ENCODE data around the gene KLHL25.
"Not testable (repeated sequence)": the region's sequence is repeated elsewhere in the genome, so short reads cannot be mapped to it uniquely, and the experiment has no call there.

Gene KLHL25

GRCh38 chr15:85794598-85795336, at the start of gene KLHL25:
Gene KLHL25 (minus strand): TSS chr15:85794925. CDS start chr15:85769810, 25,115 bp downstream.
- peak; percentile 92 for DNase-seq

GRCh38 chr15:85840802-85841152, 46.1 kb upstream of the KLHL25 start:
- no peak for DNase-seq

- DNase-seq = peak; percentile 78
Measured at GRCh38 chr15:85840079-85840801, 45.5 kb upstream of the KLHL25 start.

- DNase-seq = no peak
Measured at GRCh38 chr15:85839643-85840042, 44.9 kb upstream of the KLHL25 start.

- DNase-seq = no peak
Measured at GRCh38 chr15:85838655-85839054, 43.9 kb upstream of the KLHL25 start.

- DNase-seq = no peak
Measured at GRCh38 chr15:85837881-85838280, 43.2 kb upstream of the KLHL25 start.

GRCh38 chr15:85837011-85837433, 42.3 kb upstream of the KLHL25 start:
- peak; percentile 20 for DNase-seq

- no peak for DNase-seq
Measured at GRCh38 chr15:85834651-85835050, 39.9 kb upstream of the KLHL25 start.

GRCh38 chr15:85832394-85832793, 37.7 kb upstream of the KLHL25 start:
- no peak for DNase-seq

- peak; percentile 37 for DNase-seq
Measured at GRCh38 chr15:85831415-85832113, 36.8 kb upstream of the KLHL25 start.

- not testable (repeated sequence) for DNase-seq
Measured at GRCh38 chr15:85829754-85830153, 35.0 kb upstream of the KLHL25 start.

GRCh38 chr15:85828874-85829273, 34.1 kb upstream of the KLHL25 start:
- no peak for DNase-seq

- no peak for DNase-seq
Measured at GRCh38 chr15:85828126-85828525, 33.4 kb upstream of the KLHL25 start.

- DNase-seq = peak; percentile 12
Measured at GRCh38 chr15:85826756-85827515, 32.2 kb upstream of the KLHL25 start.

GRCh38 chr15:85825719-85826118, 31.0 kb upstream of the KLHL25 start:
- DNase-seq = peak; percentile 17

- no peak for DNase-seq
Measured at GRCh38 chr15:85825118-85825517, 30.4 kb upstream of the KLHL25 start.

- no peak for DNase-seq
Measured at GRCh38 chr15:85821545-85821944, 26.8 kb upstream of the KLHL25 start.

GRCh38 chr15:85819938-85820337, 25.2 kb upstream of the KLHL25 start:
- no peak for DNase-seq

- no peak for DNase-seq
Measured at GRCh38 chr15:85813234-85813633, 18.5 kb upstream of the KLHL25 start.

- DNase-seq = no peak
Measured at GRCh38 chr15:85810075-85810474, 15.3 kb upstream of the KLHL25 start.

GRCh38 chr15:85805420-85805819, 10.7 kb upstream of the KLHL25 start:
- no peak for DNase-seq

GRCh38 chr15:85804481-85805170, 9.9 kb upstream of the KLHL25 start:
- peak; percentile 48 for DNase-seq
